ENCODE results near the gene MAGIX.

MAGIX gene

GRCh38 chrX:49212209-49212608 lies 49.7 kb downstream of the MAGIX start:
- Mint-ChIP-seq H3K4me1 (ENCODE audit: low read depth) (no peaks in the 10 kb centered on the region), H3K36me3 (ENCODE audit: low read depth) (no peaks in the 10 kb centered on the region), H3K27me3 (peaks cover 3% of the 10 kb centered on the region), H3K4me3 (no peak overlapping the region), H3K27ac (no peak overlapping the region), H3K9me3 (no peaks in the 10 kb centered on the region)
- intact Hi-C loops (cut with micrococcal nuclease) = no loop called here

- H3K4me1 Mint-ChIP-seq (ENCODE audit: low read depth) = no peaks in the 10 kb centered on the region
- no peak overlapping the region for H3K27ac Mint-ChIP-seq
- no peak overlapping the region for H3K4me3 Mint-ChIP-seq
- intact Hi-C loops (cut with micrococcal nuclease) = no loop called here
- peaks cover 3% of the 10 kb centered on the region for H3K27me3 Mint-ChIP-seq
- no peaks in the 10 kb centered on the region for H3K9me3 Mint-ChIP-seq
- H3K36me3 Mint-ChIP-seq (ENCODE audit: low read depth) = no peaks in the 10 kb centered on the region
Observed at GRCh38 chrX:49212861-49213260, 50.3 kb downstream of the MAGIX start.

DNA sequence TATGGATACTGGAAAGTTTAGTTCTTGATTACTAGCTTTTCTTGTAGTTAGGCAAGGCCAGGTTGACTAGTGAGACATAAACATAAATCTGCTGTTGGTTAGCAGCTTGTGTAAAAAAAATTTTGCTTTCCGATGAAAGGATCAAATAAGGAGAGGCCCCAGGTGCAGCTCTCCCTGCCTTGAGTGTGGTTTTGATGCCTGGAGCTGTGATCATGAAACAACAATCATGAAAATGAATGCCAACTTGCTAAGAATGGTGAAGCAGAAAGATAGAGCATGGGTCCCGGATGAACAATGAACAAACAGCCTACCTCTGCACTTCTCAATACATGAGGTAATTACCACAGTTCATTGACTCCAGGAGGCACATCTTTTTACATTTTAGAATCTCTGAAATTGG lies 51.9 kb downstream of the MAGIX start:
- intact Hi-C loops (cut with micrococcal nuclease) = no loop called here
- Mint-ChIP-seq H3K4me1 (ENCODE audit: low read depth) (peaks cover 3% of the 10 kb centered on the region), H3K4me3 (no peak overlapping the region), H3K36me3 (ENCODE audit: low read depth) (no peaks in the 10 kb centered on the region), H3K27me3 (peaks cover 3% of the 10 kb centered on the region), H3K27ac (no peak overlapping the region), H3K9me3 (no peaks in the 10 kb centered on the region)

DNA sequence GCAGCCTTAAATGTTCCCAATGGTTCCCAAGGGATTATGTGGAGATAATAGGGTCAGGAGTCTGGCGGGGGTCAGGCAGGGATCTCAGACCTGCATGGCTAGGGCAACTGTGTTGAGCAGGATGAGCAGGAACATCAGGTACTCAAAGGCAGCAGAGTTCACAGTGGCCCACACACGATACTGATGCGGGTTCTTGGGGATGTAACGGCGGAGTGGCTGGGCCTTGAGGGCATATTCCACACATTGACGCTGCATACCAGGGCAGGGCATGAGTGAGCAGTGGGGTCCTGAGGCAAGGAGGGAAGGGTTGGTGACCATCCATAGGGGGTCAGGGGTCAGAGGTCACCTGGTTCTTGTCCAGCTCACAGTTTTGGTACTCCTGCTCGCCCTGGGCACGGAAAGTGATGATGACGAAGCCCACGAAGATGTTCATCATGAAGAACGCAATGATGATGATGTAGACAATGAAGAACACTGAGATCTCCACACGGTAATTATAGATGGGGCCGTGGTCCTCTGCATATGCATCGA lies 52.5 kb downstream of the MAGIX start:
- H3K36me3 Mint-ChIP-seq (ENCODE audit: low read depth) = no peaks in the 10 kb centered on the region
- intact Hi-C loops (cut with micrococcal nuclease) = no loop called here
- H3K27me3 Mint-ChIP-seq = peaks cover 3% of the 10 kb centered on the region
- no peak overlapping the region for H3K4me3 Mint-ChIP-seq
- H3K4me1 Mint-ChIP-seq (ENCODE audit: low read depth) = peaks cover 8% of the 10 kb centered on the region
- H3K9me3 Mint-ChIP-seq = no peaks in the 10 kb centered on the region
- H3K27ac Mint-ChIP-seq = no peak overlapping the region
